T-helper 1 cell treated with Interleukin-12 subunit alpha and Interleukin-12 subunit beta and Interleukin-4 antibody, amounts not matched to agents 30 ng/mL and 1 ng/mL, for 36 hours (primary cell): ENCODE data around the gene ACLY. TPM values are rescaled to one million over a fixed set of nuclear protein-coding genes. Genes with fewer than 3 reads are reported as not detected.

Source experiments
- intact Hi-C: fragments of 100-400 bp; cut with micrococcal nuclease; formaldehyde crosslinking; loops from one replicate; pipeline ENCODE4 v1.15.1; 2024
- total RNA-seq: library from RNA; stranded (reverse); gene quantifications from 2 replicates; pipeline ENCODE4 v1.2.3, GENCODE V29; 2022

The ACLY gene
- total RNA-seq, 1 donor from 2014 or later, result 165 TPM

- intact Hi-C loops, result no loop called here
Observed at GRCh38 chr17:41941168-41941567, 22.4 kb upstream of the ACLY start.

- intact Hi-C loops, result no loop called here
Observed at GRCh38 chr17:41939693-41940090, 20.9 kb upstream of the ACLY start.

GRCh38 chr17:41939044-41939692 lies 20.4 kb upstream of the ACLY start:
- intact Hi-C loops, result no loop called here

- intact Hi-C loops, result no loop called here
Observed at GRCh38 chr17:41937970-41938954, 19.5 kb upstream of the ACLY start.

- intact Hi-C loops, result no loop called here
Observed at GRCh38 chr17:41935641-41936040, 16.9 kb upstream of the ACLY start.

- intact Hi-C loops, result loop anchor here (5.0 kb wide), 1 partner anchor 1416 kb away; no protein-coding TSS in a partner anchor
Observed at GRCh38 chr17:41932816-41933389, 14.2 kb upstream of the ACLY start.

GRCh38 chr17:41931715-41932114 lies 13.0 kb upstream of the ACLY start:
- intact Hi-C loops, result loop anchor here (2.0 to 5.0 kb wide), 2 partner anchors 85 to 1414 kb away; partner anchors contain the start of gene DNAJC7

GRCh38 chr17:41930833-41931156 lies 12.0 kb upstream of the ACLY start:
- intact Hi-C loops, result loop anchor here (1.0 to 5.0 kb wide), 7 partner anchors 11 to 1413 kb away; partner anchors contain the start of genes CNP, DHX58, DNAJC7 and KLHL11

- intact Hi-C loops, result loop anchor here (1.0 to 5.0 kb wide), 7 partner anchors 11 to 1413 kb away; partner anchors contain the start of genes CNP, DHX58, DNAJC7 and KLHL11
Observed at GRCh38 chr17:41930009-41930832, 11.5 kb upstream of the ACLY start, which contains the start of gene ODAD4. Gene ODAD4 (plus strand): TSS chr17:41930617. CDS start chr17:41930724, 107 bp downstream.

- intact Hi-C loops, result no loop called here
Observed at GRCh38 chr17:41928693-41929251, 10.0 kb upstream of the ACLY start.

GRCh38 chr17:41925991-41926590 lies 7.3 kb upstream of the ACLY start:
- intact Hi-C loops, result no loop called here

GRCh38 chr17:41920580-41920955 lies 1.8 kb upstream of the ACLY start:
- intact Hi-C loops, result no loop called here

GRCh38 chr17:41919840-41920579 lies 1.3 kb upstream of the ACLY start:
- intact Hi-C loops, result loop anchor here (1.0 to 5.0 kb wide), 8 partner anchors 10 to 272 kb away; partner anchors contain the start of genes CNP, DHX58, DNAJC7 and EIF1

GRCh38 chr17:41919165-41919817 lies 540 bp upstream of the ACLY start:
- intact Hi-C loops, result loop anchor here (1.0 to 5.0 kb wide), 8 partner anchors 11 to 273 kb away; partner anchors contain the start of genes CNP, DHX58, DNAJC7 and EIF1

- intact Hi-C loops, result loop anchor here (5.0 kb wide), 2 partner anchors 230 to 275 kb away; partner anchors contain the start of genes EIF1 and GHDC
Observed at GRCh38 chr17:41917679-41918313, 955 bp downstream of the ACLY start.

GRCh38 chr17:41917192-41917591 lies 1.6 kb downstream of the ACLY start:
- intact Hi-C loops, result loop anchor here (5.0 kb wide), 2 partner anchors 230 to 275 kb away; partner anchors contain the start of genes EIF1 and GHDC

- intact Hi-C loops, result loop anchor here (5.0 kb wide), 2 partner anchors 228 to 277 kb away; partner anchors contain the start of genes EIF1 and GHDC
Observed at GRCh38 chr17:41915566-41915965, 3.2 kb downstream of the ACLY start.

- intact Hi-C loops, result loop anchor here (5.0 kb wide), 2 partner anchors 228 to 277 kb away; partner anchors contain the start of genes EIF1 and GHDC
Observed at GRCh38 chr17:41915020-41915419, 3.7 kb downstream of the ACLY start.
